NCI-H187 (cell line): ENCODE results near the gene ZSCAN22.
A peak's percentile ranks its signal among the peaks of the same experiment; 100 is the strongest.
"Not testable (repeated sequence)": the region's sequence is repeated elsewhere in the genome, so short reads cannot be mapped to it uniquely, and the experiment has no call there.

Source experiments
- DNase-seq, 2 experiments: peaks; one replicate each; lab custom pipeline; 2025; lab: John Stamatoyannopoulos, UW

Gene ZSCAN22

DNA sequence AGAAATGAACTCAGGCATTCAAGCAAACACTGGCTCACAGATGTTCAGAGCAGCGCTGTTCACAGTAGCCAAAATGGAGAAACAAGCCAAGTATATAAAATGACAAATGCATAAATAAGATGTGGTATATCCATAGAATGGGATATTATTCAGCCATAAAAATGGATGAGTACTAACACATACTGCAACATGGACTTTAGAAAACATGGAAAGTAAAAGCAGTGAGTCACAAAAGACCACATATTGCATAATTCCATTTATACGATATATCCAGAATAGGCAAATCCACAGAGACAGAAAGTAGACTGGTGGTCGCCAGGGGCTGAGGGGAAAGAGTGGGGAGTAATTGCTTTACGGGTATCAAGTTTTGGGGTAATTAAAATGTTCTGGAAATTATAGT, 47.4 kb downstream of the ZSCAN22 start:
- DNase-seq, result no peak

GRCh38 chr19:58376724-58377123, 49.9 kb downstream of the ZSCAN22 start:
- not testable (repeated sequence) for DNase-seq

GRCh38 chr19:58379246-58379645, 52.5 kb downstream of the ZSCAN22 start:
- DNase-seq, result no peak

- DNase-seq, result no peak
Observed at GRCh38 chr19:58380037-58380661, 53.4 kb downstream of the ZSCAN22 start.

GRCh38 chr19:58380662-58381459, 54.1 kb downstream of the ZSCAN22 start, which contains the start of gene ZNF837:
ZNF837 (minus strand) TSS chr19:58381030; CDS start chr19:58369332, 11,698 bp downstream.
- peak; percentile 97 to 100 for DNase-seq

GRCh38 chr19:58381460-58382212, 54.8 kb downstream of the ZSCAN22 start:
- no peak for DNase-seq

DNA sequence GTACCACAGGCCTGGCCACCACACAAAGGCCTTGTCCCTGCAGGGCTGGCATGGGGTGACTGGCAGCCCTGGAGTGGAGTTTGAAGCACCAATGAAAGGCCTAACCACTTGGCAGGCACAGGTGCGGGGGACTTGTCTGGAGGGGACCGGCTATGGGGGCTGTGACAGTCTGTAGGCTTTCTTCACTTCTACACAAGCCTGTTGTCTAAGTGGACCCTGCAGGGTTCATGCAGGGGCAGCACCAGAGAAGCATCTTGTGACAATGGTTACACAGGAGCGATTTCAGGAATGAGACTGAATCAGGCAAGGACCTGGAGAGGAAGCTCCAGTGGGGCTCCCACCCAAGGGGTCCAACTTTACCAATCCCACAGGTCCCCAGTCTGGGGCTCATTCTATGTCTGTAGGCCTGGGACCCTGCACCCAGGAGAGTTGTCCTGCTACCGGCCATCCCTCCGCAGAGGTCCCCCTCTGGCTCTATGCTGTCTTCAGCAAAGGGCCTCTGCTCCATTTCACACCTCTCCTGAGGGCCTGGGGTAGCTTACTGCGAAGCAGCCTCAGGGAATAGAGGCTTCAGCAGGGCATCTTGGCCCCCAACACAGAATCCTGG, 56.3 kb downstream of the ZSCAN22 start:
- DNase-seq, result no peak

- no peak for DNase-seq
Observed at GRCh38 chr19:58385313-58385890, 58.6 kb downstream of the ZSCAN22 start.

DNA sequence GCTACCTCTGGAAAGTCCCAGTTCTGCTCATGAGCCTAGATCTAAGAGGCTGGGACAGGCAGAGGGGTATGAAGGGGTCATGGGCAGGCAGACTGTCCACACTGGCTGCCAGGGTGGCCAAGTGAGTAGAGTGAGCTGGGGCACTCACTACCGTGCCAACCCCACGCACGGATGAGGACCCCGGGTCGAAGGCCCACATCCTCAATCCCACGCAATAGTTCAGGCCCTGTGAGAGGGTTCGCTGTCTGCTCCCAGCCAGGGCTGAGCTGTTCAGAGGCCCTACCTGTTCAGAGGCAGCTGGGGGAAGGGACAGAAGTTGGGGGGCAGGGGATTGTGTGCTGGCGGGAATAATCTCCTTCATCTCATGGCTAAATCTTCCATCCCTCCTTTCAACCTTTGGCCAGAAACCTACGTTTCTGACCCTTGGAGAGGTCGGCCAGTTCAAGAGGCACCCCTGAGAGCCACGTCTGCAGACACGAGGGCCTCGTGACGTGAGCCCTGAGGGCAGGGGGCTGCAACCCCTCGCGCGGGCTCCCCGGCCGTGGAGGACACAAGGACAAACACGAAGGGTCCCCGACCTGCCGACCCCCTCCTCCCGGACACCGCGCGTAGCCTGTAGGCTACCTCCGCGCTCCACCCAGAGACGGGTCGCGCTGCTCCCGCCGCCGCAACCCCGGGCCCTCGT, 59.2 kb downstream of the ZSCAN22 start:
- no peak for DNase-seq

DNA sequence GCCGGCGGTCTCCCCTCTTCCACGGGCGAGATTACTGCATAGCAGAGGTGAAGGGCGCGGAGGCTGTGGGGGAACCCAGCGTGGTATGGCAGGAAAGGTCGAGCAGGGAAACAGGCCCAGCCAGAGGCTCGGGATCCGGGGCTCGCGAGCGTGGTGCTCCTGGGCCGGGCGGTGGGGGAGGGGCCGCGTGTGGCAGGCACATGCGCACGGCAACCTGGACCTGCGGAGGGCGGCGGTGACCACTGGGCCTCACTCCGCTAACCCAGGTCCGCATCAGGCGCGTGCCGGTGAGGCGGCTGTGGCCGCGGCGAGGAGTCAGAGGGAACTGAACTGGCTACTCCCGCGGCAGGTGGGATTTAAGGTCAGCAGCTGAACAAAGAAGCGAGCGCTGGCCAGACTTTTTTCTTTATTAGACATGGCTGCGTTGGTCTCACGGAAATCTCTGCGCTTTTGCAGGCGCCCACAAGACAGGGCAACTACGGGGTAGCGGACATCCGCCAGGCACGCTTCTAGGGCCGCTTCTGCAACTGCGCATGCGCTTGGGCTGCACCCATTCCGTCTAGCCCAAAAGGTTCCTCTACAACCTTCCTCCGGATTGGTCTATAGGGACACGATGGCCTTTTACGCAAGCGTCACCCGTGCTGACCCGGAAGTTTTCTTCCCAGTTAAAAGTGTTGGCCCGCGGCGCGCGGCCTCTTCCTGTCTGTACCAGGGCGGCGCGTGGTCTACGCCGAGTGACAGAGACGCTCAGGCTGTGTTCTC, 60.0 kb downstream of the ZSCAN22 start, which contains the start of gene RPS5:
TSS of gene RPS5 (plus strand) at position 694 of the 762 bp plus-strand sequence. CDS start 869 bp downstream, outside the sequence.
- peak; percentile 92 to 96 for DNase-seq

DNA sequence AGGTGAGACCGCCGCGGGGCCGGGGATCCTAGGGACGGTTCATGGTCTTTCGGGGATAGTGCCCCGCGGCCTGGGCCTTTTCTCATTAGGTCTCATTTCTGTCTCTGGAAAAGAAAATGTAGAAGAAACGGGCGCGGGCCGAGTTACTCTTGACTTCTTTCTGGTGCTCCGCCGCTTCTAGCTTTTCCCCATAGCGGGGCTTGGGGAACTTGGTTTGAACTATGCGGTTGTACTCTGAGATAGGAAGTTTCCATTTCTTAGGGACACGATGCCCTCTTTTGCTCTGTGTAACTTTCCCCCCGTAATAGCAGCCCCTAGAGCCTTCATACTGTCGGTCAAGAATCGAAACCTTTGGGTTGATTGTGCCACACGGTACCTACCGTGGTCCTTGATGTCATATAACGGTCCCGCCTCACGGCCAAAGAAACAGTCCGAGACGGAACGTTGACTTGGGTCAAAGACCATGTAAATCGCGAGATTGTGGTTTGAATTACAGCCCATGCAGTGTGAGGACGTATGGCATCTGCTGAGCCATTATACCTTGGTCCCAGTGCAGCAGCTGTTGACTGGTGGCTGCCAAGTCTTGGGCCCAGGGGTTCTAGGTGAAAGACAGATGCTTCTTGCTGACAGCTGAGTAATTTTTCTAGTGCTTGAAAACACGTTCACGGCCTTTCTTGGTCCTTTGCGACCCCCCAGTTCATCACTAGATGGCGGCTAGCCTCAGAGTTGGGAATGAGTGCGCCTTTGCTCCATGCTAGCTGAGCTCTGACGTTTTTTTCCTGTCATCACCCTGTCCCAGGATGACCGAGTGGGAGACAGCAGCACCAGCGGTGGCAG, 60.8 kb downstream of the ZSCAN22 start:
- DNase-seq, result no peak

DNA sequence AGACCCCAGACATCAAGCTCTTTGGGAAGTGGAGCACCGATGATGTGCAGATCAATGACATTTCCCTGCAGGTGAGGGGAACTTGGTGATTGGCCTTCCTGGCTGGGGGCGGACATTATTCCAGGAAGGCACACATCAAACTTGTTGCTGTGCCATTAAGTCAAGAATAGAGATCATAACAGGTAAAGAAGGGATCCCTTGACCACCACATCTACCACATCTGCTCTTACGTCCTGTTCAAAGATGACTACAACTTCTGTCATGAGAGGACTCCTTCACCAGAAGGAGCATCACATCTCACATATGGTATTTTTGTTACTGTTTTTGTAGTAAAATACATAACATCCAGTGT, 61.4 kb downstream of the ZSCAN22 start:
- no peak for DNase-seq
